HL-60 (cell line): ENCODE results near the gene ATOSB.

Source experiments
- CTCF ChIP-seq: IDR thresholded peaks from one replicate; pipeline ENCODE4 v1.5.1; 2011; ENCODE audit warnings: low read length, control low read depth, inconsistent platforms; ENCODE audit not compliant: insufficient read depth
- POLR2AphosphoS5 ChIP-seq: IDR thresholded peaks from 2 replicates; pipeline ENCODE4 v1.6.1; 2012; ENCODE audit warnings: low read depth
- SPI1 ChIP-seq: IDR thresholded peaks from 2 replicates; pipeline ENCODE4 v1.6.1; 2012; ENCODE audit warnings: low read depth, mild to moderate bottlenecking, borderline replicate concordance

- no peak for TF ChIP-seq CTCF
- TF ChIP-seq SPI1, result no peak
- no peak for TF ChIP-seq POLR2AphosphoS5
Measured at GRCh38 chr9:35085078-35085477, 30.6 kb downstream of the ATOSB start.
